ENCODE data around the gene JPH2.

The JPH2 gene

DNA sequence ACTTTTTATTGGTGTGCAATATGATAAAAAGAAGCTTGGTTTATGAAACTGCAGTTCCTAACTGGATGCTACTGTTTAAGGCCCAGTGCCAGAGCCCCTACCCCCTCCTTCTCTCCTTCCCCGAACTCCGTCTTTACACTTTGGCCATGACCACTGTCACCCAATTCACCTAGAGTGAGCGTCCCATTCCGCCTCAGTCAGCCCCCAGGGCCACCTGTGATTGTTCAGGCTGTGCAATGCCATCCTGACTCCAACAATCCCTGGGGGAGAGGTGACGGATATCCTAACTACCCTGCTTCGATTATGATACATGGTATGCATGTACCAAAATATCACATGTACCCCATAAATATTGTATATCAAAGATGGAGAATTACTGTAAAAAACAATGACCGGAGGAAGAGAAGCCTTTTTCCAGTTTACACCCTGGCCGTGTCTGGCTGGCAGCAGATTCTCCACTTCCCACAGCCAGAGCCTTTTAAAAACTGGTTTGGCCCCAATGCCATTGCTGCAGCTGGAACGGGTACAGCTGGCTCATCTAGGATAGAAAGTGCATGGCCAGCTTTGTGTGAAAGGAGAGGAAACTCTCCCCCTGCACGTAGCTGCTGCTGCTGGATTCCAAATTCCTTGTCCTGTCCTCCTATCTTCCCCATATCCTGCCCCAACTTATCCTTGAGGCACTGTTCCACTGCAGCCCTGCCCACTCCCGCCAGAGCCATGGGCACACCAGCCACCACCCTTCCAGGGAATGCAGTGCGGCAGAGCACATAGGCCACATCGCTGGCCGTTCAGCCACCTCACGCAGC is 99.7 kb downstream of the JPH2 start:
- no peak for TF ChIP-seq POLR2A (IDR thresholded peaks at IDR 0.05; ENCODE audit: low read depth, low read length)
- no peak for TF ChIP-seq POLR2AphosphoS5 (IDR thresholded peaks at IDR 0.05; ENCODE audit: low read depth, low read length)
- TF ChIP-seq TAF1 (IDR thresholded peaks at IDR 0.05; ENCODE audit: borderline replicate concordance, low read depth, low read length): no peak
- DNase-seq (ENCODE audit: insufficient read length) (no peak), FAIRE-seq (no peak)

DNA sequence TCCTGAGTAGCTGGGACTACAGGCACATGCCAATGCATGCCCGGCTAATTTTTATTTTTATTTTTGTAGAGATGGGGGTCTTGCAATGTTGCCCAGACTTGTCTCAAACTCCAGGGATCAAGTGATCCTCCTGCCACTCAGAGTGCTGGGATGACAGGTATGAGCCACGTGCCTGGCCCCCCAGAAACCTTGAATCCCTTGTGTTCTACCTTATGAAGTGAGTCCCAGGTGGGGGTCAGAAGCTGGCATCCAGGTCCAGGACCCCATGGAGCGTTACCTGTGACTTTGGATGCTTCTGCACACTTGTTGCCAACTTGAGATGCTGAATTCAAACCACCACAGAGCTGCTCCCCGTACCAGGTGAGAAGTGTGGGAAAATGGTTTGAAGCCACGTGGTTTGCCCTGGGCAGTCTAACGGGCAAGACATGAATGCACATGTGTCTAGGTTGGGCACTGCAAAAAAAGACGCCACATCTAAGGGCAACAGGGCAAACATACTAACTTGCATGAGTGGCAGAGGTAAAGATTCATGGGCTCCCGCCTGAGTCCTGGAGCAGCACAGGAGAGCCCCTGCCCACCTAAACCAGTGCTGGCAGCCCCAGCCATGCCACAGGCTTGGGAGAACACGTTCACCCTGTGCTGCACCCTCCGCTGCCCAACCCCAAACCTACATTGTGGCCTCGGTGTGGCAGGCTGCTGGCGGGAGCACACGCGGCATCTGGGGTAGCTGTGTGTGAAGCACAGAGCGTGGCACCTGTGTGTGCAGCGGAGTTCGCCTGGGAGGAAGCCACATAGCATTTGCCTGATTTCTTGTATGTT is 101.2 kb downstream of the JPH2 start:
- no peak for DNase-seq (ENCODE audit: insufficient read length)
- TF ChIP-seq TAF1 (IDR thresholded peaks at IDR 0.05; ENCODE audit: borderline replicate concordance, low read depth, low read length): no peak
- no peak for TF ChIP-seq POLR2A (IDR thresholded peaks at IDR 0.05; ENCODE audit: low read depth, low read length)
- no peak for TF ChIP-seq POLR2AphosphoS5 (IDR thresholded peaks at IDR 0.05; ENCODE audit: low read depth, low read length)
- no peak for FAIRE-seq

DNA sequence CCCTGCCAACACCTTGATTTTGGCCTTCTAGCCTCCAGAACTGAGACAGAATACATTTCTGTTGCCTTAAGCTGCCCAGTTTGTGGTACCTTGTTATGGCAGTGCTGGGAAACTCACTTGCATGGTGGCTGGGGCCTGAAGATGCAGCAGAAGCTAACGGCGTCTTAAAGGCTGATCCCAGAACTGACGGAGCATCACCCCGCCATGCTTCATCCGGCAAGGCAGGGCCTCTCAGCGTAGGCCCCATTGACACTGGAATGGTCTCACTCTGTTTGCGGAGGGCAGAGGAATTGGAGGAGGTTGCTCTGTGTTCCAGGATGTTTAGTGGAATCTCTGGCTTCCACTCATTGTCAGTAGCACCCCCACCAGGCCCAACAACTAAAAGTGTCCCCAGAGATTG is 102.1 kb downstream of the JPH2 start:
- TF ChIP-seq POLR2A (IDR thresholded peaks at IDR 0.05; ENCODE audit: low read depth, low read length) (no peak), TAF1 (IDR thresholded peaks at IDR 0.05; ENCODE audit: borderline replicate concordance, low read depth, low read length) (no peak), POLR2AphosphoS5 (IDR thresholded peaks at IDR 0.05; ENCODE audit: low read depth, low read length) (no peak)
- no peak for FAIRE-seq
- no peak for DNase-seq (ENCODE audit: insufficient read length)

DNA sequence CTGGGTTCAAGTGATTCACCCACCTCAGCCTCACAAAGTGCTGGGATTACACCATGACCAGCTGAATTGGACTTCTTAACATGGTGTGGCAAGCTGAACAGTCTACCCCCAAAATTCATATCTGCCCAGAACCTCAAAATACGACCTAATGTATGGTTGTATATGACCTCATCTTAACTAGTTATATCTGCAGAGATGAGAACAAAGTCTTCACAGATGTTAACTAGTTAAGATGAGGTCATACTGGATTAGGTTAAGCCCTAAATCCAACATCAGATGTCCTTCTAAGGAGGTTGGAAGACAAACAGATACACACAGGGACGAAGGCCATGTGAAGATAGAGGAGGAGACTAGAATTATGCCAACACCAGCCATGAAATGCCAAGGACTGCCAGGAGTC is 102.5 kb downstream of the JPH2 start:
- TF ChIP-seq POLR2A (IDR thresholded peaks at IDR 0.05; ENCODE audit: low read depth, low read length) (no peak), POLR2AphosphoS5 (IDR thresholded peaks at IDR 0.05; ENCODE audit: low read depth, low read length) (no peak), TAF1 (IDR thresholded peaks at IDR 0.05; ENCODE audit: borderline replicate concordance, low read depth, low read length) (no peak)
- FAIRE-seq: no peak
- DNase-seq (ENCODE audit: insufficient read length): no peak

DNA sequence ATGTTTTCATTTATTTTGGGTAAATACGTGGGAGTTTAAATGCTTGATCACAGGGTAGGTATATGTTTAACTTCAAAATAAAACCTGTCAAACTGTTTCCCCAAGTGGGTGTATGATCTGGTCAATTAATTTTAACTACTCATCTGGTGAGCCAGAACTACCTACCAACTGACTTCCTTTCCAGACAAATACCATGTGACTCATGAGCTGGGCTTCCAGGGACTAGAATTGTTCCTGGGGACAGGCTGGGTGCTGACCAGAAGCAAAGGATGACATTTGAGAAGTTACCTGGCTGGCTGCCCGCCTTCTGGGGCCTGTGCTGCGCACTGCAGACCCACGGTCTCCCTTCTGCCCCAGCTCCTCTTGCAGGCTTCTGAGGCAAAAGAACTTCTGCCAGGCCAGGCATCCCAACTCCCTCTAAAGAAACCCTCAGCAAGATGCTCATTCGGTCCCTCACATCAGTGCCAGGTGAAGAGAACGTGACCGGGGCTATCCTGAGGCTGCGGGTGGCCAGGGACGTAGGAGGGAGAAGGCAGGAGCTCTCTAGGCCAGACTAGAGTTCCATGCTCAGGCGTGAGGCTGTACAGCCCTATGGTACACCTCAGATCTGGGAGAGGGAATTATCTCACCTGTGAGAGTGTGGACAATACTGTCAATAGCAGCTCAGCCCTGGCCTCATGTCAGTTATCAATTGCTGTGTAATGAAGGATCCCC is 103.6 kb downstream of the JPH2 start:
- DNase-seq (ENCODE audit: insufficient read length) (no peak), FAIRE-seq (no peak)
- TF ChIP-seq POLR2AphosphoS5 (IDR thresholded peaks at IDR 0.05; ENCODE audit: low read depth, low read length) (no peak), POLR2A (IDR thresholded peaks at IDR 0.05; ENCODE audit: low read depth, low read length) (no peak), TAF1 (IDR thresholded peaks at IDR 0.05; ENCODE audit: borderline replicate concordance, low read depth, low read length) (no peak)

DNA sequence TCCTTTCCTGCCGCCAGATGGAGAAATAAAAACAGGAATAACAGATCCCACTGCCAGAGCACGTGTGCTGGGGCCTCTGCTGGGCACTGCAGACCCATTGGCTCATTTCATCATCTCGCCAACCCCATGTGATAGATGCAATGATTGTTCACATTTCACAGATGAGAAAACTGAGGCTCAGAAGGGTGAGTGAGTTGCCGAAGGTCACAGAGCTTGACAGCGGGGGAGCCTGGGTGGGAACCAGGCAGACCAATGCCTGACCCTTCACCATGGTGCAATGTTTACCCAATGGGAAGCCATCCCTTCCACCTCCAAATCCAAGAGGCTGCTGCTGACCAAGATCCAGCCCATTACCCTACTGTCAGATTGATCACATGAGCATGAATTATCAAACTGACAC is 105.1 kb downstream of the JPH2 start:
- FAIRE-seq: no peak

DNA sequence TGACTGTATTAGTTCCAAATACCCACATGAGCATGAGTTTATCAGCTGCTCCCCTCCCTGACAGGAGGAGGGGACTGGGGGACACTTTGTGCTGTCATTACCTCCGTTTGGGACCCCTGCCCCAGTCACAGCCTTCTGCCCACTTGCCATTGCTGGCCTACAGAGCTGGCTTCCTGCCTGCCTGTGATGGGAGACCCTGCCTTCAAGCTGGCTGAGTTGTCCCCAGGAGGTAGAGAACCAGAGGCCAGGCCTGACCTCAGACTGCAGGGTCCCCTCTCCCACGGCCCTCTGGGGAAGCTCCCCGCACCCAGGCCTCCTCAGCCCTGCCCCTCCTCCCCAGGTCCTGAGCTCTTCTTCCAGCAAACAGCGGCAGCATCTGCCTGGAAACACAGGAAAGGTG is 105.5 kb downstream of the JPH2 start:
- TF ChIP-seq POLR2AphosphoS5 (IDR thresholded peaks at IDR 0.05; ENCODE audit: low read depth, low read length) (no peak), TAF1 (IDR thresholded peaks at IDR 0.05; ENCODE audit: borderline replicate concordance, low read depth, low read length) (no peak), POLR2A (IDR thresholded peaks at IDR 0.05; ENCODE audit: low read depth, low read length) (no peak)
- DNase-seq (ENCODE audit: insufficient read length) (no peak), FAIRE-seq (no peak)

More for the DNA sequence above, 105.1 kb downstream of the JPH2 start:
- no peak for TF ChIP-seq POLR2A (IDR thresholded peaks at IDR 0.05; ENCODE audit: low read depth, low read length)
- no peak for TF ChIP-seq POLR2AphosphoS5 (IDR thresholded peaks at IDR 0.05; ENCODE audit: low read depth, low read length)
- no peak for TF ChIP-seq TAF1 (IDR thresholded peaks at IDR 0.05; ENCODE audit: borderline replicate concordance, low read depth, low read length)
- DNase-seq (ENCODE audit: insufficient read length): no peak

DNA sequence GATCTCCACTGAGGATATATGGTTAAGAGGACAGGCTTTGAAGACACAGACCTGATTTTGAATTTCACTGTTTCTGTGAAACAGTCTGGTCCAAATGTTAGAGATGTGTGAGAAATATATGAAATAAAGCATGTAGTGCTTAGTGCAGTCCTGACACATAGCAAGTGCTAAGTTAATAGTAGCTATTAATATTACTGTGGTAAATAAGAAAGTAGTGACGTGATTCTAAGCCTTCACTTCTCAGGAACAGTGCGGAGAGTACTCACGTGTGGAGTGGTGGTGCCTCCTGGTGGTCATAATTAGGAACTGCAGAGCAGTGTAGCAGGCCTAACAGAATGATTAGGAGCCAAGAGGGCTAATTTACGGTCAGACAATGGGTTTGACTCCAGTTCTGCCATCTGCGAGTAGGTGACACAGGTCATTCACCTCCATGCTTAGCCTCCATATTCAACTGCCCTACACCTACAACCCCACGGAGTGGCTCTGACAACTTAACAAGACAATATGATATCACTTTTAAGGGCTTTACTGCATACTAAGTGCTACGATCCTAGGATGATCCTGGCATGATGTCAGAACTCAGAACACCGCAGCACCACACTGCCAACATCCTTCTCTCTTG is 106.2 kb downstream of the JPH2 start:
- TF ChIP-seq POLR2AphosphoS5 (IDR thresholded peaks at IDR 0.05; ENCODE audit: low read depth, low read length) (no peak), TAF1 (IDR thresholded peaks at IDR 0.05; ENCODE audit: borderline replicate concordance, low read depth, low read length) (no peak), POLR2A (IDR thresholded peaks at IDR 0.05; ENCODE audit: low read depth, low read length) (no peak)
- peak; percentile 70 for FAIRE-seq
- peak; percentile 71 for DNase-seq (ENCODE audit: insufficient read length)

DNA sequence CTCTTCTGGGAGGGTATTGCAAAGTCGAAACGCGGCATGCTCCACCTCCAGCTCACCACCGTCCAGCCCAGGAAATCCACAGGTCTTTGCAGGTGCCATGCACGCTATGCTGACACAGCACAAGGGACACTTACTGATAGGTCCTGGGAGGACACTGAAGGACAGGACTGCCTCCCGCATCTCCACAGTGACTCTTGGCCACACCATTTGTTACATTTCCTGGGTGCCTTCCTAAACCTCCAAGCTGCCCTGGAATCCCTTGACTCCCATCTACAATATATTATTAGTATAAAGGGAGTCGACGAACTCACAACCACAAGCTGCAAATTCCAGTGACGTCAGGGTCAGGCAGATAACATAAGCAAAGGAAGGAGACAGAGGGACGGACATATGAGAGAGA is 106.9 kb downstream of the JPH2 start:
- no peak for DNase-seq (ENCODE audit: insufficient read length)
- TF ChIP-seq TAF1 (IDR thresholded peaks at IDR 0.05; ENCODE audit: borderline replicate concordance, low read depth, low read length): no peak
- TF ChIP-seq POLR2A (IDR thresholded peaks at IDR 0.05; ENCODE audit: low read depth, low read length): no peak
- no peak for TF ChIP-seq POLR2AphosphoS5 (IDR thresholded peaks at IDR 0.05; ENCODE audit: low read depth, low read length)
- FAIRE-seq: no peak

DNA sequence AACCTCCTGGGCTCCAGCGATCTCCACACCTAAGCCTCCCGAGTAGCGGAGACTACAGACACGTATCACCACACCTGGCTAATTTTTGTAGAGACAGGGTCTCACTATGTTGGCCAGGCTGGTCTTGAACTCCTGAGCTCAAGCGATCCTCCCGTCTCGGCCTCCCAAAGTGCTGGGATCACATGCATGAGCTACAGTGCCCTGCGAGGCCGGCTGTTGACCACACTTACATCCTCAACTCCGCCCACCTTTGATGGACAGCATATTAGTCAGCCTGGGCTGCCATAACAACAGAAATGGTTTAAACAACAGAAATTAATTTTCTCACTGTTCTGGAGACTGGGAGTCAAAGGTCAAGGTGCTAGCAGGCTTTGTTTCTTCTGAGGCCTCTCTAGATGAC is 107.7 kb downstream of the JPH2 start:
- FAIRE-seq: no peak
- TF ChIP-seq POLR2AphosphoS5 (IDR thresholded peaks at IDR 0.05; ENCODE audit: low read depth, low read length): no peak
- no peak for TF ChIP-seq TAF1 (IDR thresholded peaks at IDR 0.05; ENCODE audit: borderline replicate concordance, low read depth, low read length)
- no peak for TF ChIP-seq POLR2A (IDR thresholded peaks at IDR 0.05; ENCODE audit: low read depth, low read length)
- no peak for DNase-seq (ENCODE audit: insufficient read length)

DNA sequence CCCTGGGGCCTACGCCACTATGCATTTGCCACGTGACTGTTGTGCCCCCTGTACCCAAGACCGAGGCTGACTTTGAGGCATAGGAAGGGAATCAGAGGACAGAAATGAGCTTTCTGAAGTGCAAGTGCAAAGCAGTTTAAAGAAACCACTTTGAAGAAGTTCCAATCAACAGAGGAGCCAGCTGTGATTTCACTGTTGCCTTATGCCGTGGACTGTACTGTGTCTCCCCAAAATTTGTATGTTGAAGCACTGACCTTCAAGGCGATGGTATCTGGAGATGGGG is 111.1 kb downstream of the JPH2 start:
- TF ChIP-seq POLR2A (IDR thresholded peaks at IDR 0.05; ENCODE audit: low read depth, low read length) (no peak), TAF1 (IDR thresholded peaks at IDR 0.05; ENCODE audit: borderline replicate concordance, low read depth, low read length) (no peak), POLR2AphosphoS5 (IDR thresholded peaks at IDR 0.05; ENCODE audit: low read depth, low read length) (no peak)
- no peak for FAIRE-seq
- no peak for DNase-seq (ENCODE audit: insufficient read length)
